ENCODE measurements around the gene STON2. TPM values are rescaled to one million over a fixed set of nuclear protein-coding genes. Genes with fewer than 3 reads are reported as not detected.
A peak's percentile ranks its signal among the peaks of the same experiment; 100 is the strongest.

The STON2 gene
- total RNA-seq, 1 donor from 2014 or later, result 77.2 TPM

DNA sequence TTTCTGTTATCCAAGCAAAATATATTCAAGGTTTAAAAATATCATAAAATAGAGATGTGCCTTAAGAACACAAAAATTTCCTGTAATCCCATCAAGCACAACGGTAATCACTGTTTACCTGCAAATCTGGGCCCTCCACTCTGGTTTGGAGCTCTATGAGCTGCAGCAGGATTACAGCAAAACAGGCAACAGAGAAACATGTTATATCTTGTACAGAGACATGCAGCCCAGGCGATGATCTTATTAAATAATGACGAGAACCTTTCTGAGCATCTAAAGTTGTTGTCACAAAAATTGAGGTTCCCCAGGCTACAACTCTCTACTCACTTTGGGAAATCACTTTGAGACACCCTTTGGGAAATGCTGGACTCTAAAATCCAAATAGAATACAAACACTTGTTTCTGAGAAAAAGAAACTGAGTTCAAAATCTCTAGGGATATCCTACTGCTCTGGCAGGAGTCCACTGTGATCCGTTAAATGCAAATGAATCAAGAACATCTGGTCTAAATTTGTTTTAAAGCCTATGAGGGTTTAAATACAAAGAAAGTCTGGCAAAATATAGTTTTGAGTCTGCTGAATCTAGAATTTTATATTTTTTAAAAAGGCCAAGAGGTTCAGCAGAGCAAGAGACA lies 36.3 kb downstream of the STON2 start:
- DNase-seq (ENCODE audit: low spot score, unreplicated experiment), result no peak
- H3K27ac Mint-ChIP-seq, result no peak overlapping the region
- H3K36me3 Mint-ChIP-seq (ENCODE audit: insufficient read depth), result no peaks in the 10 kb centered on the region
- H3K9me3 Mint-ChIP-seq (ENCODE audit: low read depth), result peaks cover 4% of the 10 kb centered on the region
- no peak overlapping the region for H3K4me3 Mint-ChIP-seq (ENCODE audit: low read depth)
- H3K4me1 Mint-ChIP-seq (ENCODE audit: low read depth), result peaks cover 5% of the 10 kb centered on the region
- no peaks in the 10 kb centered on the region for H3K27me3 Mint-ChIP-seq
- TF ChIP-seq, protein P1, sequence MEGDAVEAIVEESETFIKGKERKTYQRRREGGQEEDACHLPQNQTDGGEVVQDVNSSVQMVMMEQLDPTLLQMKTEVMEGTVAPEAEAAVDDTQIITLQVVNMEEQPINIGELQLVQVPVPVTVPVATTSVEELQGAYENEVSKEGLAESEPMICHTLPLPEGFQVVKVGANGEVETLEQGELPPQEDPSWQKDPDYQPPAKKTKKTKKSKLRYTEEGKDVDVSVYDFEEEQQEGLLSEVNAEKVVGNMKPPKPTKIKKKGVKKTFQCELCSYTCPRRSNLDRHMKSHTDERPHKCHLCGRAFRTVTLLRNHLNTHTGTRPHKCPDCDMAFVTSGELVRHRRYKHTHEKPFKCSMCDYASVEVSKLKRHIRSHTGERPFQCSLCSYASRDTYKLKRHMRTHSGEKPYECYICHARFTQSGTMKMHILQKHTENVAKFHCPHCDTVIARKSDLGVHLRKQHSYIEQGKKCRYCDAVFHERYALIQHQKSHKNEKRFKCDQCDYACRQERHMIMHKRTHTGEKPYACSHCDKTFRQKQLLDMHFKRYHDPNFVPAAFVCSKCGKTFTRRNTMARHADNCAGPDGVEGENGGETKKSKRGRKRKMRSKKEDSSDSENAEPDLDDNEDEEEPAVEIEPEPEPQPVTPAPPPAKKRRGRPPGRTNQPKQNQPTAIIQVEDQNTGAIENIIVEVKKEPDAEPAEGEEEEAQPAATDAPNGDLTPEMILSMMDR (IDR thresholded peaks at IDR 0.05; ENCODE audit: unreplicated experiment), result no peak

DNA sequence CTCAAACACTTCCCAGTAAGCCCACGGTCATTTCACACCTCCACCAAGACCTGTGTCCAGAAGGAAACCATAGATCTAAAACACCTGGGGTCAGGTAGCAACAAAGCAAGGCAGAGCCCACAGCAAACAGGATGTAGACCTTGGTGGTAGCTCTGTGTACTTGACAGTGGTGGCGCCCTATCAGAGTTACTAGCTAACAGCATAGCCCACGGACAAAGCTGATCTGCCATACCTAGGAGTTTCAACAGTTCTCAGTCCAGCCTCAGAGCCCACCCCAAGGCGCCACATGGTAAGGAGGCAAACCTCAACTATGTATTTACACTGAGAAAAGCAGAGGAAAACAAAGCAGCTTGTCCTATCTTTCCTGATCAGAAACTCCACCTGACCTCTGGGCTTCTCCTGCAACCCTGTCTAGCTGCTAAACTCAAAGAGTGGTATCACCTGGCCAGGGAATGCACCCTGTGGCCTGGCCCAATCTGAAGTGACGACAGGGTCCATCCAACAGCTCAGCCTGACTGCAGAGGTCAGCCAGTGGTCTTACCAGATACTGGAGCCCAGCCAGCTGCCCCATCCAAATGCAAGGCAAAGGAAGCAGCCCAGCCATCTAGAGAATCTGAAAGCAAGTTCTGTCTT lies 46.3 kb downstream of the STON2 start:
- peaks cover 20% of the 10 kb centered on the region for H3K9me3 Mint-ChIP-seq (ENCODE audit: low read depth)
- no peak for DNase-seq (ENCODE audit: low spot score, unreplicated experiment)

DNA sequence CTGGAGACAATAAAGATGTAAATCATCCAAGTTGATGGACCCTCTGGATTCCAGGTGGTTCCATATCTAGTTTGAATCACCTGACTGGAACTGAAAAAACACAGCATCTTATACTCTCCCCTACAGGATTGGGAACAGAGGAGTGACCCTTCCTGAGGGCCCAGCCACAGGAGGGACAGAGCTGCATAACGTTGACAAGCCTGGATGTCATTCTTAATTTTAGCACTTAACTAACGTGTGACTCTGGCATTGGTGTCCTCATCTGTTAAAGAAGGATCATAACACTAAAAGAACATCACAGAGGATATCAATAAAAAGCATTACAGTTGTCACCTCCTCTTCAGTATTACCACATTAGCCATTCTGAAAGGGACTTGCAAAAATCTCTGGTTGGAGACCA lies 47.7 kb downstream of the STON2 start:
- Mint-ChIP-seq H3K27me3 (no peaks in the 10 kb centered on the region), H3K36me3 (ENCODE audit: insufficient read depth) (peaks cover 10% of the 10 kb centered on the region), H3K27ac (no peak overlapping the region), H3K4me1 (ENCODE audit: low read depth) (no peaks in the 10 kb centered on the region), H3K4me3 (ENCODE audit: low read depth) (no peak overlapping the region), H3K9me3 (ENCODE audit: low read depth) (peaks cover 20% of the 10 kb centered on the region)
- TF ChIP-seq, protein P1 (IDR thresholded peaks at IDR 0.05; ENCODE audit: unreplicated experiment), result no peak
- no peak for DNase-seq (ENCODE audit: low spot score, unreplicated experiment)

More for the DNA sequence above, 46.3 kb downstream of the STON2 start:
- H3K4me3 Mint-ChIP-seq (ENCODE audit: low read depth), result no peak overlapping the region
- TF ChIP-seq, protein P1 (IDR thresholded peaks at IDR 0.05; ENCODE audit: unreplicated experiment), result no peak
- no peaks in the 10 kb centered on the region for H3K4me1 Mint-ChIP-seq (ENCODE audit: low read depth)
- H3K27ac Mint-ChIP-seq, result no peak overlapping the region
- no peaks in the 10 kb centered on the region for H3K27me3 Mint-ChIP-seq
- peaks cover 10% of the 10 kb centered on the region for H3K36me3 Mint-ChIP-seq (ENCODE audit: insufficient read depth)

DNA sequence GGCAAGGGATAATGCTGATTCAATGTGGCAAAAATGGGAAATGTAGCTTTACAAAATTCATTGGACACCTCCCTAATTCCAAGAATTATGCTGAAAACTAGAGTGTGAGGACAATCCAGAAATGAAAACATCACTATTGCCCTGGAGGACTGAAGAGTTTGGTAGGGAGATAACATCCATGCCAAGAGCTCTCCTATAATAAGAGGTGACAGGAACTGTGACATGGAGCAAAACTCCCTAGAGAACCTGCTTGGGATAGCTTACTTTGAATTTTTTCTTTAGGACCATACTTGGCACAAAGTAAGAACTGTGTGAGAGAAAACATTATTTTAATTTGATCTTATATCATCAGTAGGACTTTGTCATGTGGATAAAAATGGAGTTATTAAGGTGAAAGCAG lies 48.9 kb downstream of the STON2 start:
- peaks cover 20% of the 10 kb centered on the region for H3K9me3 Mint-ChIP-seq (ENCODE audit: low read depth)
- H3K36me3 Mint-ChIP-seq (ENCODE audit: insufficient read depth), result peaks cover 7% of the 10 kb centered on the region
- H3K27me3 Mint-ChIP-seq, result no peaks in the 10 kb centered on the region
- DNase-seq (ENCODE audit: low spot score, unreplicated experiment), result no peak
- H3K4me1 Mint-ChIP-seq (ENCODE audit: low read depth), result no peaks in the 10 kb centered on the region
- TF ChIP-seq, protein P1 (IDR thresholded peaks at IDR 0.05; ENCODE audit: unreplicated experiment), result no peak
- H3K4me3 Mint-ChIP-seq (ENCODE audit: low read depth), result no peak overlapping the region
- peak overlapping the region; percentile 14 for H3K27ac Mint-ChIP-seq

DNA sequence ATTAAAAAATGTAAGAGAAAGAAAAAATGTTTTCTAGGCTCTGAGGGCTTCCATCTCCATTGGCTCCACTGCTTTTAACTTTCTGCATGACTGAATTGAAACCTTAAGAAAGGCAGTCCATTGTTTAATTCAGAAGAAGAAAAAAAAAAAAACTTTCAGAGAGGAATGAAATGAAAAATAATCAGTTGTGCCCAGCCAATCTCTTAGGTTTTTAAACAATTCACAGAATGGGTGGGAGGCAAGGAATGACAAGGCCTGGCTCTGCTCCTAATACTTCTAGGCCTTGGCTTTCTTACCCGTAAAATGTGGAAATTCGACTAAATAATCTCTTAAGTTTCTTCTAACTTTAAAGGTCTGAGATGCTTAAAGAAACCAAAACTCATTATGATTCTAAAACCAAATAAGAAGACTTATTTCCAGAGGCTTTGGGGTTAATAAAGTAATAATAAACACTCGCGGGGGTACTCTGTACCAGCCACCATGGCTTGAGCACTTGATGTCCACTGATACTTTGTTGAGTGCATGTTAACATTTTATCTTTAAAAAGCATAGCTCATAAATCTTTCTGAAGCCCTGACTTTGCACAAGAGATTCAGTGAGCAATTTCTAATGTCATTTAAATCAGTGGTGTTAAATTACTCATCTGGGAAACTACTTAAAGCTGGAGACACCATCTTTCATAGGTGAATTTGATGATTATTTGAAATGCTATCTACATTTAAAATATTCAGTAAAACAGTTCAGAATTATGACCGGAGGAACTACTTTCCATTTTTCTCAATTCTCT lies 49.6 kb downstream of the STON2 start:
- peak overlapping the region; percentile 14 for H3K27ac Mint-ChIP-seq
- DNase-seq (ENCODE audit: low spot score, unreplicated experiment), result no peak
- peaks cover 7% of the 10 kb centered on the region for H3K36me3 Mint-ChIP-seq (ENCODE audit: insufficient read depth)
- no peak overlapping the region for H3K4me3 Mint-ChIP-seq (ENCODE audit: low read depth)
- no peaks in the 10 kb centered on the region for H3K4me1 Mint-ChIP-seq (ENCODE audit: low read depth)
- TF ChIP-seq, protein P1 (IDR thresholded peaks at IDR 0.05; ENCODE audit: unreplicated experiment), result no peak
- no peaks in the 10 kb centered on the region for H3K27me3 Mint-ChIP-seq
- H3K9me3 Mint-ChIP-seq (ENCODE audit: low read depth), result peaks cover 20% of the 10 kb centered on the region
